ENCODE data around the gene RALGAPA2.

RALGAPA2 gene

DNA sequence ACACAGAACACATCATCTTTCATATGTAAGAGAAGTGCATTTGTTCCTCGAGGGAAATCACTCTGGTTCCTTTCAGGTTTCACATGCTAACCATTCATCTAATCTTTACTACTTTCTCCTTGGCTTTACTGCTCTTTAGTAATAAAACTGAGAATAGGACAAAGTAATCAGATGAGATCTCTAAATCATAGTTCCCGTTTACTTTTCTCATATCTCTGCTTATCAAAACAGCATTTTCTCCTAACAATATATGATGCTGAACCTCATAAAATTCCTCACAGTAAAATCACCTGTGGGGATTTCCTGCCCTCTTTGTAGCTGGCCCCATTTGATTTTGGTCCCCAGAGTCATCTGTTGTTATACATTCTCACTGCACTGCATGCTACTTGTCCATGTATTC lies 100.2 kb downstream of the RALGAPA2 start:
- H3K4me2 ChIP-seq (ENCODE audit: low read depth, low read length, poor library complexity, severe bottlenecking): no peak overlapping the region
- H3K9ac ChIP-seq (ENCODE audit: low read length): no peak overlapping the region
- no peaks in the 10 kb centered on the region for H3K79me2 ChIP-seq (ENCODE audit: insufficient read depth, low read length)
- no peaks in the 10 kb centered on the region for H3K36me3 ChIP-seq (ENCODE audit: low read length)
- H3K27me3 ChIP-seq (ENCODE audit: low read length): no peaks in the 10 kb centered on the region
- H3K27ac ChIP-seq (ENCODE audit: low read depth, low read length): no peak overlapping the region
- H2AFZ ChIP-seq (ENCODE audit: low read depth, low read length, severe bottlenecking): no peak overlapping the region
- H3K9me3 ChIP-seq (ENCODE audit: insufficient read depth, low read length): no peaks in the 10 kb centered on the region
- no peak overlapping the region for H3K4me3 ChIP-seq (ENCODE audit: insufficient read depth, low read length, poor library complexity, severe bottlenecking)
- no peaks in the 10 kb centered on the region for H3K9me2 ChIP-seq (replicated peaks; ENCODE audit: insufficient read depth, low read length)
- TF ChIP-seq EZH2phosphoT487 (conservative IDR thresholded peaks at IDR 0.05; ENCODE audit: low read length): no peak
- TF ChIP-seq, protein P1, sequence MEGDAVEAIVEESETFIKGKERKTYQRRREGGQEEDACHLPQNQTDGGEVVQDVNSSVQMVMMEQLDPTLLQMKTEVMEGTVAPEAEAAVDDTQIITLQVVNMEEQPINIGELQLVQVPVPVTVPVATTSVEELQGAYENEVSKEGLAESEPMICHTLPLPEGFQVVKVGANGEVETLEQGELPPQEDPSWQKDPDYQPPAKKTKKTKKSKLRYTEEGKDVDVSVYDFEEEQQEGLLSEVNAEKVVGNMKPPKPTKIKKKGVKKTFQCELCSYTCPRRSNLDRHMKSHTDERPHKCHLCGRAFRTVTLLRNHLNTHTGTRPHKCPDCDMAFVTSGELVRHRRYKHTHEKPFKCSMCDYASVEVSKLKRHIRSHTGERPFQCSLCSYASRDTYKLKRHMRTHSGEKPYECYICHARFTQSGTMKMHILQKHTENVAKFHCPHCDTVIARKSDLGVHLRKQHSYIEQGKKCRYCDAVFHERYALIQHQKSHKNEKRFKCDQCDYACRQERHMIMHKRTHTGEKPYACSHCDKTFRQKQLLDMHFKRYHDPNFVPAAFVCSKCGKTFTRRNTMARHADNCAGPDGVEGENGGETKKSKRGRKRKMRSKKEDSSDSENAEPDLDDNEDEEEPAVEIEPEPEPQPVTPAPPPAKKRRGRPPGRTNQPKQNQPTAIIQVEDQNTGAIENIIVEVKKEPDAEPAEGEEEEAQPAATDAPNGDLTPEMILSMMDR (IDR thresholded peaks at IDR 0.05; ENCODE audit: insufficient read depth, low read length, poor library complexity, severe bottlenecking): no peak
- H4K20me1 ChIP-seq (ENCODE audit: low read depth, low read length): no peaks in the 10 kb centered on the region
- H3F3A ChIP-seq (ENCODE audit: insufficient read depth): no peaks in the 10 kb centered on the region

DNA sequence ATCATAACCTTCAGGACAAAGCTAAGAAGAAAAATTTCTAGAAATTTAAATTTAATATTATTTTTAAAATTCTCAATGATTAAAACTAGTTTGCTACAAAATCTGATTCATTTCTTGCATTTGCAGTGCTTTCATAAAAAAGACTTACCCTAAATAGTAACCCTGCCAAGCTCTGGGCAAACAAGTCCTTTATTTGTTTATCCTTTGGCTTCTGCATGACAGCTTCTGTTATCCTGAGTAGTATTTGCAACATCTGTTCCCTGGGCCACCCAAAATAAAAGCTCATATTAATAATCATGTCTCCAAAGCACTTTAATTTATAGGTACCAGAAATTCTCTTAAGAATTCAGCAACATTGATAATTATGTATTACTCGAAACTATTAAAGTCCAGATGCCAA lies 101.3 kb downstream of the RALGAPA2 start:
- no peaks in the 10 kb centered on the region for H3K9me3 ChIP-seq (ENCODE audit: insufficient read depth, low read length)
- H3F3A ChIP-seq (ENCODE audit: insufficient read depth): no peaks in the 10 kb centered on the region
- H3K4me2 ChIP-seq (ENCODE audit: low read depth, low read length, poor library complexity, severe bottlenecking): no peak overlapping the region
- H3K79me2 ChIP-seq (ENCODE audit: insufficient read depth, low read length): no peaks in the 10 kb centered on the region
- H3K4me3 ChIP-seq (ENCODE audit: insufficient read depth, low read length, poor library complexity, severe bottlenecking): no peak overlapping the region
- no peak overlapping the region for H3K9ac ChIP-seq (ENCODE audit: low read length)
- no peak overlapping the region for H3K27ac ChIP-seq (ENCODE audit: low read depth, low read length)
- no peaks in the 10 kb centered on the region for H3K9me2 ChIP-seq (replicated peaks; ENCODE audit: insufficient read depth, low read length)
- H4K20me1 ChIP-seq (ENCODE audit: low read depth, low read length): no peaks in the 10 kb centered on the region
- no peak overlapping the region for H2AFZ ChIP-seq (ENCODE audit: low read depth, low read length, severe bottlenecking)
- TF ChIP-seq EZH2phosphoT487 (conservative IDR thresholded peaks at IDR 0.05; ENCODE audit: low read length): no peak
- TF ChIP-seq, protein P1 (IDR thresholded peaks at IDR 0.05; ENCODE audit: insufficient read depth, low read length, poor library complexity, severe bottlenecking): no peak
- no peaks in the 10 kb centered on the region for H3K27me3 ChIP-seq (ENCODE audit: low read length)
- no peaks in the 10 kb centered on the region for H3K36me3 ChIP-seq (ENCODE audit: low read length)

DNA sequence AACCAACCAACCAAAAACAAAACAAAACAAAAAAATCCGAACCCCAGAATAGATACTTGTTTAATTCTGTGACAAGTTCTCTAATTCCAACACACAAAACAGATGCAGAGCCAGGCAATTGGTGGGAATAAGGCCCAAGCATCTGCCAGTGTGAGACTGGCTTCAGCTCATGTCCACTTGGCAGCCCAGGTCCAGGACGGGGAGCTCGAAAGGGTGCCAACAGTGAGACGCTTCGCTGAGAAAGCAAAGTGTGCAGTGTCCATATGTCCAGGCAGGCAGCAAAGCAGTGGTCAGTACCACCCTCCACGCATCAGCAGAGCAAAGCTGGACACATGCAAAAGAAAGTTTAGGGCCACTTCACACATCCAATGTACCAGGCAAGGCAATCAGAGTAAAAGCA lies 102.9 kb downstream of the RALGAPA2 start:
- H3K4me2 ChIP-seq (ENCODE audit: low read depth, low read length, poor library complexity, severe bottlenecking): no peak overlapping the region
- H3F3A ChIP-seq (ENCODE audit: insufficient read depth): no peaks in the 10 kb centered on the region
- no peaks in the 10 kb centered on the region for H3K9me3 ChIP-seq (ENCODE audit: insufficient read depth, low read length)
- no peak overlapping the region for H3K9ac ChIP-seq (ENCODE audit: low read length)
- H3K27me3 ChIP-seq (ENCODE audit: low read length): no peaks in the 10 kb centered on the region
- no peak overlapping the region for H2AFZ ChIP-seq (ENCODE audit: low read depth, low read length, severe bottlenecking)
- no peaks in the 10 kb centered on the region for H4K20me1 ChIP-seq (ENCODE audit: low read depth, low read length)
- TF ChIP-seq, protein P1 (IDR thresholded peaks at IDR 0.05; ENCODE audit: insufficient read depth, low read length, poor library complexity, severe bottlenecking): no peak
- TF ChIP-seq EZH2phosphoT487 (conservative IDR thresholded peaks at IDR 0.05; ENCODE audit: low read length): no peak
- no peaks in the 10 kb centered on the region for H3K9me2 ChIP-seq (replicated peaks; ENCODE audit: insufficient read depth, low read length)
- H3K79me2 ChIP-seq (ENCODE audit: insufficient read depth, low read length): no peaks in the 10 kb centered on the region
- no peak overlapping the region for H3K4me3 ChIP-seq (ENCODE audit: insufficient read depth, low read length, poor library complexity, severe bottlenecking)
- no peaks in the 10 kb centered on the region for H3K36me3 ChIP-seq (ENCODE audit: low read length)
- no peak overlapping the region for H3K27ac ChIP-seq (ENCODE audit: low read depth, low read length)
